H1 (cell line): ENCODE results near the gene ANAPC2.

Experiments used
- NANOG ChIP-seq: IDR thresholded peaks from 2 replicates; pipeline ENCODE4 v1.6.1; 2011; ENCODE audit warnings: low read length, low read depth, mild to moderate bottlenecking, inconsistent platforms; ENCODE audit not compliant: insufficient read depth, poor library complexity, severe bottlenecking
- YY1 ChIP-seq: IDR thresholded peaks from 2 replicates; pipeline ENCODE4 v1.6.1; 2011; ENCODE audit warnings: low read depth, mild to moderate bottlenecking, low read length

GRCh38 chr9:137160716-137161557 is 27.4 kb downstream of the ANAPC2 start:
- no peak for TF ChIP-seq YY1
- TF ChIP-seq NANOG: no peak
